Neural progenitor cell (in vitro differentiated cells): Measurements from ENCODE around the gene BLVRA.

ENCODE experiments used
- CTCF ChIP-seq: fragments of 200-600 bp; sonication (generic); IDR thresholded peaks from 2 replicates; pipeline ENCODE4 v1.5.1; 2017; ENCODE audit warnings: antibody characterized with exemption, mild to moderate bottlenecking
- EZH2phosphoT487 ChIP-seq: fragments of 200-600 bp; sonication (generic); IDR thresholded peaks from 2 replicates; pipeline ENCODE4 v1.6.1; 2017; ENCODE audit warnings: antibody characterized with exemption

GRCh38 chr7:43764807-43765491 is 6.5 kb downstream of the BLVRA start:
- TF ChIP-seq EZH2phosphoT487 (no peak), CTCF (no peak)
